Activated T-helper 1 cell treated with anti-CD3 and anti-CD28 coated beads, Interleukin-2, amount 50 U/mL, for 16 hours (primary cell): ENCODE data around the gene RSU1.
"Not testable (repeated sequence)": the region's sequence is repeated elsewhere in the genome, so short reads cannot be mapped to it uniquely, and the experiment has no call there.

Source experiments
- DNase-seq, 2 donors: peaks; one replicate each; pipeline ENCODE4 v3.0.0-alpha.2; 2020; ENCODE audit warnings: low read depth in 1 of 2, low spot score in 1 of 2

RSU1 gene

DNA sequence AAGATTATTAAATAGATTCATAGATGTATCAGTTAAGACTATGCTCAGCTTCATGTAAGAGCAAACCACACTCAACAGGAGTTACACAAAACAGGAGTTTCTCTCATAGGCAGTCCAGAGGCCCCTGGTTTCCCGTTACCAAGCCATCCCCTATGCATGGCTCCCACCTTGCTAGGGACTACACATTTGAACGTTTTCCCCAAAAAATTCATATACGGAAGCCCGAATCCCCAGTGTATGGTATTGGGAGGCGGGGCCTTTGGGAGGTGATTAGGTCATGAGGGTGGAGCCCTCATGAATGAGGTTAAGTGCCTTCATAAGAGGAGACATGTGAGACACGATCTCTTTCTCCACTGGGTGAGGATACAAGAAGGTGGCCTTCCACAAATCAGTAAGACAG, 29.1 kb downstream of the RSU1 start:
- DNase-seq, result no peak

- DNase-seq, result peak; percentile 15 to 40
Measured at GRCh38 chr10:16787361-16787791, 29.8 kb downstream of the RSU1 start.

- DNase-seq, result no peak
Measured at GRCh38 chr10:16780338-16780880, 36.8 kb downstream of the RSU1 start.

GRCh38 chr10:16779384-16779915, 37.8 kb downstream of the RSU1 start:
- peak in 1 of 2 donors; percentile 37 for DNase-seq

GRCh38 chr10:16777473-16778370, 39.5 kb downstream of the RSU1 start:
- no peak for DNase-seq

GRCh38 chr10:16776896-16777295, 40.3 kb downstream of the RSU1 start:
- DNase-seq, result no peak

- no peak for DNase-seq
Measured at GRCh38 chr10:16773334-16773733, 43.9 kb downstream of the RSU1 start.

DNA sequence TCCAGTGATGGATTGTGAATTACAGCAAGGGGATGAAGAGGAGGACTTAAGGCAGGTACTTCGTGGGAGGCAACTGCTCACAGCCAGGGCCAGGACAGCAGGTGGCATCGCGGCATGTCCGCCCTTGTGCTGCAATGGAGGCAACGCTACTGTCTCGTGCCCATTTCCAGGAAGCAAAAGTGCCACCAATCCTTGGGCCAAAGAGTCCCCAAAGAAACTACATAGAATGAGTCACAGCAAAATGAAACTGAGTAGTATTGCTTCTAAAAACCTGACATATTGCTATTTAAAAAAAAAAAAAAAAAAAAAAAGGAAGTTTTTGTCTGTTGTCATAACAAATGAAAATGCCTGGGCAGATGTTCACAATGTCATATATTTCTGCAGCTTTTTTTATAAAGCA, 46.6 kb downstream of the RSU1 start:
- DNase-seq, result no peak

DNA sequence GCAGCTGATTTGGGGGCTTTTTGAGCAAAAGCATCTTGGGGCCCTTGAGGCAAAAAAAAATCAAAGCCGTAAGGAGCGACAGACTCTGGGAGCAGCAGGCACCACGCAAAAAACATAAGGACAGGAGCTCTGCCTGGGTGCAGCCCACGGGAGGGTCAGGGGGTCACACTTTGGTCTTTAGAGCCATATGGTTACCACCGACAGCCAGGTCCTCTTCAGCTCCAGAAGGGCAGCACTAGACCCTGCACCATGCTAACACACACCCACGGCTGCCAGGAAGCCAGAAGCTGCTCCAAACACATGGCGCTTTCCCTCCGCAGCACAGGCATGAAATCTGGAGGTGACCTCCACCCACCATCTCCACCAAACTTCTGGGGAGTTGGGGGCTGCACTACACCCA, 47.1 kb downstream of the RSU1 start:
- no peak for DNase-seq

- DNase-seq, result no peak
Measured at GRCh38 chr10:16769331-16769730, 47.9 kb downstream of the RSU1 start.

GRCh38 chr10:16768702-16769101, 48.5 kb downstream of the RSU1 start:
- no peak for DNase-seq

GRCh38 chr10:16765509-16766375, 51.5 kb downstream of the RSU1 start:
- no peak for DNase-seq

- DNase-seq, result no peak
Measured at GRCh38 chr10:16761300-16761699, 55.9 kb downstream of the RSU1 start.

DNA sequence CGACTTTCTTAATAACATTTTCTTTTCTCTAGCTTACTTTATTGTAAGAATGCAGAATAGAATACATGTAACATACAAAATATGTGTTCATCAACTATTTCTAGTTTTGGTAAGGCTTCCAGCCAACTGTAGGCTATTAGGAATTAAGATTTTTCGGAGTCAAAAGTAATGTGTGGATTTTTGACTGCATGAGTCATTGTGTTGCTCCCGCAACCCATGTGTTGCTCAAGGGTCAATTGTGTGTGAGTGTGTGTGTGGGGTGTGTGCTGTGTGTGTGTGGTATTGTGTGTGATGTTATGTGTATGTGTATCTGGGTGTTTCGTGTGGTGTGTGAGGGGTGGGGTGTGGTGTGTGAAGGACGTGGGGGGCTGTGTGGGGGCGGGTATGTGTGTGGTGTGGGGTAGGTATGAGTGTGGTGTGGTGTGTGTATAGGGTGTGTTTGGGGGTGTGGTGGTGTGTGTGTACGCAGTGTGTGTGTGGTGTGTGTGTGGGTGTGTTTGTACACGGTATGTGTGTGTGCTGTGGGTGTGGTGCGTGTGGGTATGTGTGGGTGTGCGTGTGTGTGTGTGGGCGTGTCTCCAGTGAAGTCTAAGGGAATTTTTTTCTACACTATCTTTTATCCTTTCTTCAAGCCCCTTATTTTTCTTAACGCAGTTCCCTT, 60.5 kb downstream of the RSU1 start:
- DNase-seq, result no peak

DNA sequence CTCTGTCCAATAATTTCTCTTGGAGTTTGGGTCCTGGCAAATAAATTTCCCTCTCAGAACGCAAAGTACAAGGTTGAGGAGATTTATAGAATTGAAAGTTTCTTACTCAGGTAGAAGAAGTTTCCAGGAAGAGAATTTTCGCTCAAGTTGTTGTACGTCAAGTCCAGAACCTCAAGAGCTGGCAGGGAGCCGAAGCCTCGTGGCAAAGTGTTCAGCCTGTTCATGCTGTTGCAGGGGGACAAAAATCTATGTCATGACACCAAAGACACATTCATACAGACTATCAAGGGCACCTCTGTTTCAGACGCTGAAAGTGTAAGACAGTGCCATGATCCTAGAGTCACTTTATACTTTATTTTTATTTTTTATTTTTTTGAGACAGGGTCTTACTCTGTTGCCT, 62.5 kb downstream of the RSU1 start:
- no peak for DNase-seq

- not testable (repeated sequence) for DNase-seq
Measured at GRCh38 chr10:16752849-16753248, 64.4 kb downstream of the RSU1 start.

- DNase-seq, result no peak
Measured at GRCh38 chr10:16752099-16752498, 65.1 kb downstream of the RSU1 start.

DNA sequence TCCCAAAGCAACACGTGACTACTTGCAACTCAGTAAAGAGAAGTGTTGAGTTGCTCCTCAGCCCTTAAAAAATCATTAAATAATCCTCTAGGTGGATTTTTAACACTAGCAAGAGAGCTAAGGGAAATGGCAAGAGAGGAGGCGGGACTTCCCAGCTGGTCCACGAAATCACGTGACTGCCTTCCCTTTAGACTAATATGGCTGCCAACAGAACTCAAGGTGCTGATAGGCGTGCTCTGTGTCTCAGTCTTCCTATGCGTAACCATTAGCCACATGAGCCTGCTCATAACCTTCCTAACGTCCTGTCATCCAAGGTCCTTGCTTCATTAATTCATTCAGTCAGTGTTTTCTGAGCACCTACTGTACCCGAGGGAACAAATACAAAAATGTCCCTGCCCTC, 66.0 kb downstream of the RSU1 start:
- no peak for DNase-seq

GRCh38 chr10:16750461-16750860, 66.8 kb downstream of the RSU1 start:
- no peak for DNase-seq

DNA sequence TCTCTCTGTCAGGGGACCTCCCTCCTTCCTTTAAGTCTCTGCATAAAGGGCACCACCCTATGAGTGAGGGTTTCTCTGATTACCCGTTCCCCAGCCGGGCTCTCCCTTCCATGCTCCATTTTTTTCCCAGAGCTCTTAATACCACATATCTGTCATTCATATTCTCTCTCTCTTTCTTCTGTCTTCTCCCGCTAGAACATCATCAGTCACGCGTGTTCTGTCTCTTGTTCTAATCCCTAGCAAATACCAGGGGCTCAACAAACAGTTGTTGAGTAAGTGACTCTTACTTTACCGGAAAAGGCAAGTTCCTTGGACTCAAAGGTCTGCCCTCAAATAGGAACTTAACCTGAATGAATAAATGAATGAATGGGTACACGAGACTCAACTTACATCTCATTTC, 68.5 kb downstream of the RSU1 start:
- no peak for DNase-seq

- no peak for DNase-seq
Measured at GRCh38 chr10:16746856-16747255, 70.4 kb downstream of the RSU1 start.
